Activated CD4-positive, alpha-beta T cell treated with anti-CD3 and anti-CD28 coated beads, Interleukin-2, amount 10 ng/mL, durations not matched to agents 24 days and 14 days (primary cell): ENCODE data around the gene OR10V1. TPM values are rescaled to one million over a fixed set of nuclear protein-coding genes. Genes with fewer than 3 reads are reported as not detected.

ENCODE experiments used
- DNase-seq: peaks from one replicate; pipeline ENCODE4 v3.0.0; 2022
- H3K27ac Mint-ChIP-seq: one replicate; pipeline ENCODE4 v1.8.0; 2022; ENCODE audit warnings: mild to moderate bottlenecking, mixed read lengths
- H3K27me3 Mint-ChIP-seq: one replicate; pipeline ENCODE4 v1.8.0; 2022; ENCODE audit warnings: mixed read lengths
- H3K36me3 Mint-ChIP-seq: one replicate; pipeline ENCODE4 v1.8.0; 2022; ENCODE audit warnings: low read depth, mild to moderate bottlenecking, mixed read lengths
- H3K4me1 Mint-ChIP-seq: one replicate; pipeline ENCODE4 v1.8.0; 2021; ENCODE audit warnings: mixed read lengths
- H3K4me3 Mint-ChIP-seq: one replicate; pipeline ENCODE4 v1.8.0; 2022; ENCODE audit warnings: mild to moderate bottlenecking, moderate library complexity, mixed read lengths
- H3K9me3 Mint-ChIP-seq: one replicate; pipeline ENCODE4 v1.8.0; 2021; ENCODE audit warnings: mixed read lengths
- intact Hi-C: fragments of 100-400 bp; cut with micrococcal nuclease; formaldehyde crosslinking; loops from one replicate; pipeline ENCODE4 v1.15.1; 2023
- total RNA-seq: library from RNA; stranded (reverse); gene quantifications from 2 replicates; pipeline ENCODE4 v1.2.3, GENCODE V29; 2022

The OR10V1 gene
- total RNA-seq, 1 donor from 2014 or later, result not detected

- Mint-ChIP-seq H3K27ac (peak overlapping the region; percentile 97), H3K9me3 (no peaks in the 10 kb centered on the region), H3K36me3 (peaks cover 28% of the 10 kb centered on the region), H3K4me1 (peaks cover 36% of the 10 kb centered on the region), H3K4me3 (peak overlapping the region; percentile 92), H3K27me3 (peaks cover 1% of the 10 kb centered on the region)
- intact Hi-C loops, result loop anchor here (1.0 to 10.0 kb wide), 8 partner anchors 53 to 563 kb away; partner anchors contain the start of genes DTX4, FAM111B and MRPL16
- no peak for DNase-seq
Observed at GRCh38 chr11:59669611-59670009, 44.0 kb downstream of the OR10V1 start.

- intact Hi-C loops, result loop anchor here (1.0 to 10.0 kb wide), 8 partner anchors 53 to 562 kb away; partner anchors contain the start of genes DTX4, FAM111B and MRPL16
- peak; percentile 100 for DNase-seq
- H3K4me1 Mint-ChIP-seq, result peaks cover 40% of the 10 kb centered on the region
- H3K9me3 Mint-ChIP-seq, result no peaks in the 10 kb centered on the region
- H3K27me3 Mint-ChIP-seq, result peaks cover 1% of the 10 kb centered on the region
- H3K27ac Mint-ChIP-seq, result peak within 1 kb of the TSS; percentile 97
- peaks cover 32% of the 10 kb centered on the region for H3K36me3 Mint-ChIP-seq
- H3K4me3 Mint-ChIP-seq, result peak within 1 kb of the TSS; percentile 98
Observed at GRCh38 chr11:59668950-59669610, 44.6 kb downstream of the OR10V1 start, which contains the start of gene PATL1. TSS of gene PATL1 (minus strand) at chr11:59669037. CDS start at chr11:59668895, 142 bp downstream.

GRCh38 chr11:59668188-59668949 is 45.3 kb downstream of the OR10V1 start:
- Mint-ChIP-seq H3K27ac (peak overlapping the region; percentile 96), H3K4me3 (peak overlapping the region; percentile 98), H3K9me3 (no peaks in the 10 kb centered on the region), H3K4me1 (peaks cover 41% of the 10 kb centered on the region), H3K36me3 (peaks cover 34% of the 10 kb centered on the region), H3K27me3 (peaks cover 1% of the 10 kb centered on the region)
- intact Hi-C loops, result loop anchor here (2.0 to 10.0 kb wide), 5 partner anchors 131 to 562 kb away; partner anchors contain the start of genes DTX4, FAM111B and MRPL16
- no peak for DNase-seq

GRCh38 chr11:59667812-59668187 is 45.8 kb downstream of the OR10V1 start:
- Mint-ChIP-seq H3K4me3 (peak overlapping the region; percentile 98), H3K27me3 (peaks cover 1% of the 10 kb centered on the region), H3K27ac (peak overlapping the region; percentile 96), H3K36me3 (peaks cover 38% of the 10 kb centered on the region), H3K4me1 (peaks cover 45% of the 10 kb centered on the region), H3K9me3 (no peaks in the 10 kb centered on the region)
- DNase-seq, result no peak
- intact Hi-C loops, result loop anchor here (2.0 to 10.0 kb wide), 5 partner anchors 130 to 561 kb away; partner anchors contain the start of genes DTX4, FAM111B and MRPL16

- peak overlapping the region; percentile 96 for H3K27ac Mint-ChIP-seq
- H3K4me1 Mint-ChIP-seq, result peaks cover 48% of the 10 kb centered on the region
- no peak for DNase-seq
- peak overlapping the region; percentile 98 for H3K4me3 Mint-ChIP-seq
- peaks cover 41% of the 10 kb centered on the region for H3K36me3 Mint-ChIP-seq
- peaks cover 1% of the 10 kb centered on the region for H3K27me3 Mint-ChIP-seq
- H3K9me3 Mint-ChIP-seq, result no peaks in the 10 kb centered on the region
- intact Hi-C loops, result loop anchor here (5.0 to 10.0 kb wide), 2 partner anchors 130 to 492 kb away; partner anchors contain the start of gene DTX4
Observed at GRCh38 chr11:59666969-59667368, 46.7 kb downstream of the OR10V1 start.

Other genes starting within 250 kb of the OR10V1 start
- not detected in 2 replicates for gene OR4D10, start 240.5 kb downstream of the OR10V1 start, total RNA-seq
- not detected in 2 replicates for gene OR4D11, start 210.3 kb downstream of the OR10V1 start, total RNA-seq
- not detected in 2 replicates for gene OR4D9, start 202.3 kb downstream of the OR10V1 start, total RNA-seq
- 39.7 and 40.1 TPM in 2 replicates for gene OSBP, start 98.1 kb downstream of the OR10V1 start, total RNA-seq
- 72.4 and 76.1 TPM in 2 replicates for gene PATL1, start 44.8 kb downstream of the OR10V1 start, total RNA-seq
- 19.2 and 20.1 TPM in 2 replicates for gene STX3, start 41.5 kb upstream of the OR10V1 start, total RNA-seq
- gene MRPL16, start 96.9 kb upstream of the OR10V1 start, total RNA-seq, result 96.8 and 97.4 TPM in 2 replicates
- not detected in 2 replicates for gene CBLIF, start 131.7 kb upstream of the OR10V1 start, total RNA-seq
- gene TCN1, start 152.6 kb upstream of the OR10V1 start, total RNA-seq, result not detected in 2 replicates
- not detected in 2 replicates for gene OOSP3, start 164.9 kb upstream of the OR10V1 start, total RNA-seq
- not detected in 2 replicates for gene OOSP1, start 224.6 kb upstream of the OR10V1 start, total RNA-seq